Measurements from ENCODE around the gene GPBP1. TPM values are rescaled to one million over a fixed set of nuclear protein-coding genes. Genes with fewer than 3 reads are reported as not detected.

The GPBP1 gene
- total and polyA plus RNA-seq, 2 of the 4 experiments (the other 2 are of a cell fraction), result 24.3 to 29.2 TPM

DNA sequence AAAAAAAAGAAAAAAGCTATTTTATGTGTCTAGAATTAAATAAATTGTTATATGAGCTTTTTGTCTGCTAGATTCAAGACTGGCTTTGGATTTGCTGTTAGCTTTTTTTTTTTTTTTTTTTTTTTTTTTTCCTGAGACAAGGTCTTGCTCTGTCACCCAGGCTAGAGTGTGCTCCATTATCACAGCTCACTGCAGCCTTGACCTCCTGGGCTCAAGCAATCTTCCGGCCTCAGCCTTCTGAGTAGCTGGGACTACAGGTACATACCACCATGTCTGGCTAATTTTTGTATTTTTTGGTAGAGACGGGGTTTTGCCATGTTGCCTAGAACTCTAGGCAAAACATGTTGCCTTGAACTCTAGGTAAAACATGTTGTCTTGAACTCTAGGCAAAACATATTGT, 16.7 kb downstream of the GPBP1 start:
- DNase-seq, result no peak
- H3K4me2 ChIP-seq (ENCODE audit: low read depth, low read length), result no peak overlapping the region
- peaks cover 87% of the 10 kb centered on the region for H4K20me1 ChIP-seq (ENCODE audit: insufficient read depth, low read length)
- no peak overlapping the region for H3K14ac ChIP-seq (replicated peaks; ENCODE audit: low read depth, low read length)
- H3K27ac ChIP-seq (ENCODE audit: insufficient read depth, low read length), result no peak overlapping the region
- WGBS, 2 experiments (ENCODE audit: extremely low coverage in 2 of 2, insufficient read length in 1 of 2), result 100% methylated on average over 1 of the region's 2 CpGs; no CpG with 5 or more reads in 1 of the 2 experiments
- no peak overlapping the region for H2BK15ac ChIP-seq (ENCODE audit: low read depth, low read length)
- dilution Hi-C loops (cut with HindIII; ENCODE audit: low sequenced_read_pairs, unreplicated experiment) (no loop called here), in situ Hi-C loops (cut with MboI; ENCODE audit: low sequenced_read_pairs) (no loop called here), intact Hi-C loops (cut with micrococcal nuclease) (no loop called here)
- no peak overlapping the region for H3K9ac ChIP-seq (ENCODE audit: low read depth, low read length)
- BruUV-seq (replicated peaks), result no TSS peak
- no peak overlapping the region for H4K91ac ChIP-seq (ENCODE audit: insufficient read depth, low read depth, low read length)
- peaks cover 13% of the 10 kb centered on the region for H3K9me1 ChIP-seq (ENCODE audit: insufficient read depth, low read length)
- no peak overlapping the region for H2AK5ac ChIP-seq (ENCODE audit: low read depth, low read length)
- no peak overlapping the region for H2BK5ac ChIP-seq (ENCODE audit: low read depth, low read length, poor library complexity, severe bottlenecking)
- H3K56ac ChIP-seq (ENCODE audit: extremely low read depth, insufficient read depth, low read length), result no peak overlapping the region
- H2AFZ ChIP-seq (replicated peaks; ENCODE audit: low read length, poor library complexity), result no peak overlapping the region
- peaks cover 6% of the 10 kb centered on the region for H3K4me1 ChIP-seq (ENCODE audit: control insufficient read depth, insufficient read depth, low read length)
- H3K4ac ChIP-seq (ENCODE audit: low read depth, low read length), result no peak overlapping the region
- H3K18ac ChIP-seq (ENCODE audit: low read depth, low read length), result no peak overlapping the region
- H4K8ac ChIP-seq (ENCODE audit: low read depth in 2 of 2, low read length in 2 of 2), result no peak overlapping the region
- no peaks in the 10 kb centered on the region for H3K9me3 ChIP-seq (ENCODE audit: control insufficient read depth, insufficient read depth, low read length)
- no peak overlapping the region for H3K4me3 ChIP-seq (ENCODE audit: insufficient read depth, low read depth, low read length)
- H2BK20ac ChIP-seq (ENCODE audit: low read depth, low read length), result no peak overlapping the region
- peaks cover 4% of the 10 kb centered on the region for H3K36me3 ChIP-seq (ENCODE audit: control insufficient read depth, insufficient read depth, low read length)
- ATAC-seq (ENCODE audit: low read depth), result no peak
- no peak overlapping the region for H2AK9ac ChIP-seq (replicated peaks; ENCODE audit: low read depth, low read length, poor library complexity)
- H3K79me1 ChIP-seq (ENCODE audit: low read depth in 1 of 2, low read length in 2 of 2), result peaks cover 0 to 67% of the 10 kb centered on the region in 2 experiments; a peak in 2 of 4 replicates
- H2BK120ac ChIP-seq (ENCODE audit: low read depth, low read length), result no peak overlapping the region
- no peak for TF ChIP-seq RCOR1 (IDR thresholded peaks at IDR 0.05; ENCODE audit: insufficient replicate concordance, low read length)
- TF ChIP-seq MAFK (IDR thresholded peaks at IDR 0.05; ENCODE audit: low read depth, low read length), result no peak
- no peak for TF ChIP-seq MAZ (IDR thresholded peaks at IDR 0.05; ENCODE audit: borderline replicate concordance, low read depth, low read length)
- TF ChIP-seq, protein P1, sequence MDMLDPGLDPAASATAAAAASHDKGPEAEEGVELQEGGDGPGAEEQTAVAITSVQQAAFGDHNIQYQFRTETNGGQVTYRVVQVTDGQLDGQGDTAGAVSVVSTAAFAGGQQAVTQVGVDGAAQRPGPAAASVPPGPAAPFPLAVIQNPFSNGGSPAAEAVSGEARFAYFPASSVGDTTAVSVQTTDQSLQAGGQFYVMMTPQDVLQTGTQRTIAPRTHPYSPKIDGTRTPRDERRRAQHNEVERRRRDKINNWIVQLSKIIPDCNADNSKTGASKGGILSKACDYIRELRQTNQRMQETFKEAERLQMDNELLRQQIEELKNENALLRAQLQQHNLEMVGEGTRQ (IDR thresholded peaks at IDR 0.05; ENCODE audit: low read depth, low read length), result no peak
- TF ChIP-seq FOS (IDR thresholded peaks at IDR 0.05; ENCODE audit: low read depth, low read length), result no peak
- TF ChIP-seq POLR2A (IDR thresholded peaks at IDR 0.05; ENCODE audit: low read depth, low read length), result no peak
- POLR2A ChIA-PET (ENCODE audit: unreplicated experiment), result no interaction called here
- H4K5ac ChIP-seq (ENCODE audit: low read depth, low read length), result no peak overlapping the region
- CTCF ChIA-PET, result interaction anchor here (0.7 kb wide), 1 partner anchor 12 kb away, joined by 4 read pairs; no protein-coding TSS in a partner anchor
- no peak overlapping the region for H3K23ac ChIP-seq (ENCODE audit: low read depth, low read length)
- no peaks in the 10 kb centered on the region for H3K27me3 ChIP-seq (ENCODE audit: control insufficient read depth, insufficient read depth, low read length)
